ENCODE results near the gene FAM53C.

- TF ChIP-seq POLR2AphosphoS5 (IDR thresholded peaks at IDR 0.05; ENCODE audit: low read depth, low read length) (no peak), SIN3A (IDR thresholded peaks at IDR 0.05; ENCODE audit: borderline replicate concordance, insufficient read depth, low read length) (no peak), TAF1 (IDR thresholded peaks at IDR 0.05; ENCODE audit: borderline replicate concordance, insufficient read depth, low read length) (no peak), REST (IDR thresholded peaks at IDR 0.05; ENCODE audit: insufficient read depth in 1 of 2, low read depth in 2 of 2, low read length in 2 of 2) (no peak)
Measured at GRCh38 chr5:138386290-138386689, 48.2 kb downstream of the FAM53C start.
